Stimulated activated CD4-positive, alpha-beta T cell treated with anti-CD3 and anti-CD28 coated beads, Interleukin-1b, Interleukin-23, amount 100 ng/mL, for 1 hour (primary cell): ENCODE data around the gene PFKL.
"Not testable (repeated sequence)": the region's sequence is repeated elsewhere in the genome, so short reads cannot be mapped to it uniquely, and the experiment has no call there.

Experiments used
- DNase-seq, 2 donors: peaks; one replicate each; pipeline ENCODE4 v3.0.0-alpha.2; 2020; ENCODE audit warnings: low read depth in 2 of 2

PFKL gene

DNA sequence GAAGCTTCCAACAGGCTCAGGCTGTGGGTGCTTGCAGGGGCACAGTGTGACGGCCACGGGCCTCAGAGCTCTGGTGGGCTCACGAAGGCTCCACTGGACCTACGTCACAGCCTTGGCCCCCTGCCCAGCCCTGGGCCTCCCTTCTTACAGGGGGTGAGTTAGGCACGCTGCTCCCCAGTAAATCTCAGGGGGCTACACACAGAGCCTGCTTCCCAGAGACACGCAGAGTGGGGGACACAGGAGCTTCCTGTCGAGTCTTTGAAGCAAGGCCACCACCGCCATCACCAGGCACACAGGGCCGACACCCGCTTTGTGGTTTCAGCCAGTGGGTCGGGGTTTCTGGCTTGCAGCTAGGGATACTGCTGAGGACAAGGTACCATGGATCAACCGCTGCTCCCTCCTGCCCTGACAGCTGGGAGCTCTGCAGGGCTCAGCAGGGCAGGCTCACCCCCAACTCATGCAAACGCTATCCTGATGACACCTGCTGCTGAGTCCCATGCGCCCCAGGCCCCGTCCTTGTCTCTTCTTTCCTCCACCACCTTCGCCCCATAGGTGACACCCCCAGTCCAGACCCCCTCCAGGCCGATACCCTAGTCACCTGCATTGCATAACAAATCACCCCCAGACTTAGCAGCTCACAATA is 44.8 kb downstream of the PFKL start:
- DNase-seq: no peak

DNA sequence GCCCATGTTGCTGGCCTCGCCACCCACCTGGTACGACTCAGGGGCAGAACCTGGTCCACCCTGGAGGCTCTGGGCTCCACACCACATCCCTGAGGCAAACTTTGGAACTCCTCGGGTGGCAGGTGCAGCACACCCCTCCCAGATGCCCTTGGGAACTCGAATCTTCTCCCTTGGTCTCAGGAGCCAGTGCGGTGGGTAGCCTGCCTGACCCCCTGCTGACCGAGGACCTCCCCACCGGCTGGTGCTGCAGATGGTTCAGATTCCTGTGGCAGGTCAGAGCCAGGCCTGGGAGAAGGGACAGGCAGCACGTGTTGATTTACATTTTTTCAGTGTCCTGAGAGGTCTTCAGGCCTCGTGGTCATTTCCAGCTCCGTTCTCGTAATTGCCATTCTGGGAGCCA is 45.6 kb downstream of the PFKL start:
- no peak for DNase-seq

DNA sequence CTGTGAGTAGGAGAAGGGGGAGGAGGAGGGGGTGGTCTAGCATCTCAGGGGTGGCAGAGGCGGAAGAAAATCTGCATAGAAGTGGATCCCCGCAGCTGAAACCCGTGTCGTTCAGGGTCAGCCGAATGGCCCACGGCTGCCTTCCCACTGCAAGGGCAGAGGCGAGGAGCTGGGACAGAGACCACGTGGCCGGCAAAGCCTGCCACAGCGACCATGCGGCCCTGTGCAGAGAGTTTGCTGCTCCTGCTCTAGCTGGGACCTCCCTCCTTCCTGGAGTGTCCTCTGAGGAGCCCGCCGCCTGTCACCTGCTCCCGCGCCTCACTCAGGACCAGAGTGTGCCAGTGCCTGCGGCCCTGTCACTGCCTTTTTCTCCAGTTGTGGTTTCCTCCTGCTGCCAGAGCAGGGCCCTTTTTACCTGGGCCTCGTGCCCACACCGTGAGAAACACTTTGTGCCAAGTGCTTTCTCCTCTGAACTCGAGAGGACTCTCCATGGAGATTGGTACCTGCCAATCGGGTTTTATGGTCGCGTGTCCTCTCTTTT is 48.1 kb downstream of the PFKL start:
- no peak for DNase-seq

DNA sequence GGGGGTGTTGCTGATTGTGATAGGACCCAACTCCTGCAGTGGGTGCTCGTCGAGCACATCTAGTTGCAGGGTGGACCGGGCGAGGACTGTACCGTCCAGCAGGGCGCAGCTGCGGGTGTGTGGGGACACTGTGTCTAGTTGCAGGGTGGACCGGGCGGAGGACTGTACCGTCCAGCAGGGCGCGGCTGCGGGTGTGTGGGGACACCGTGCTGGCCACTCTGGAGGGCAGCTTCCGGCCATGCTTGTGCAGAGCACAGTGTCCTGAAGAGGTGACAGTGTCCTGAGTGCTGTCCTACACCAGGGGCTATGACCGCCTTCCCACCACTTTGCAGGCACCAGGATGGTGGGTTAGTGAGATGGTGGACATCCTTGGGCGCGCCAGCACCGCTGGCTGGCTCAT is 49.0 kb downstream of the PFKL start:
- DNase-seq: no peak

DNA sequence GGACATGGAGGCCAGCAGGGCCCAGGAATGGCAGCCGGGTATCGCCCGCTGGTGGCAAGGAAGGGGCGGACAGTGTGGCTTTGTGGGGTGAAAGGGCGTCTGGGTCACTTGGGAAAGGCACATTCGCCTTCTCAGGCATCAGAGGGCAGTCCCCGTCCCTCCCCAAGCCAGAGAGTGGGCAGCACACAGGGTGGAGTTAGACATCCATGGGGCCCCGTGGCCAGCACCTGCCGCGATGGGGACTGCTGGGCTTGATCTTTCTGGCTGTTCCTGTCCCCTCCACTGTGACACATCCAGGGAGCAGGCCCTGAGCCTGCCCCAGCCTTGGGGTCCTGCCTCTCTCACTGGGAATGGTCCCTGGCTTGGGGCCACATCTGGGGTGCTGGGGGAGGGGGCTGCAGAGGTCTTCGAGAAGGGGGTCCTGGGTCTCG is 49.6 kb downstream of the PFKL start:
- no peak for DNase-seq

DNA sequence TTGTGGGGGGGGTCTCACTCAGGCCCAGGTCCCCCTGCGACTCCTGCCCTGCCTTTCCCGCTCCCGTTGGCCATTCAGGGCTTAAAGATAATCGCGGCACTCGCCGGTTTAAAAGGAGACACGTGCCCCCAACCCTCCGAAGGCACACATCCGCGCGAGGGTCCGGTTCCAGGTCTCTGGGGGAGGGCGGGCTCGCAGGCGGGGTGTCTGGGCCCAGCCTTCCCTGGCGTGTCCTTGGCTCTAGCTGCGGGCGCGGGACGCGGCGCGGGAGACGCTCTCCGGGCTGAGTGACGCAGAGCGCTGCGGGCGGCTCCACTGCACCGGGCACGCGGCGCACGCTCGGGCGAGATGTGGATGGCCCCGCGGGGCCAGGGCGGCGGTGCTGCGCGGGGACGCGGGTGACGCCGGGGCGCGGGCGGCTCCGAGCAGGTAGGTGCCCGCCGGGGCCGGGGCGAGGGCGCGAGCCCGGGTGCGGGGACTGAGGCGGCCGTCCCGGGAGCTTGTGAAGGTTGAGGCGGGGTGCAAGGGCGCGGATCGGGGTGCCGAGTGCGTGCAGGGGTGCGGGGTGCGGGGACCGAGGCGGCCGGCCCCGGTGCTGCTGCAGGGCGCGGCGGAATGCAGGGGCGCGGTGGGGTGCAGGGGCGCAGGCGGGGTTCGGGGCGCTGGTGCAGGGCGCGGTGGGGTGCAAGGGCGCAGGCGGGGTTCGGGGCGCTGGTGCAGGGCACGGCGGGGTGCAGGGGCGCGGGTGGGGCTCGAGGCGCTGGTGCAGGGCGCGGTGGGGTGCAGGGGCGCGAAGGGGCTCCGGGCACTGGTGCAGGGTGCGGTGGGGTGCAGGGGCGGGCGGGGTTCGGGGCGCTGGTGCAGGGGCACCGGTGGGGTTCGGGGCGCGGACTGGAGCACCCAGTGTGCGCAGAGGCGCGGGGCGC is 50.3 kb downstream of the PFKL start:
- DNase-seq: no peak

DNA sequence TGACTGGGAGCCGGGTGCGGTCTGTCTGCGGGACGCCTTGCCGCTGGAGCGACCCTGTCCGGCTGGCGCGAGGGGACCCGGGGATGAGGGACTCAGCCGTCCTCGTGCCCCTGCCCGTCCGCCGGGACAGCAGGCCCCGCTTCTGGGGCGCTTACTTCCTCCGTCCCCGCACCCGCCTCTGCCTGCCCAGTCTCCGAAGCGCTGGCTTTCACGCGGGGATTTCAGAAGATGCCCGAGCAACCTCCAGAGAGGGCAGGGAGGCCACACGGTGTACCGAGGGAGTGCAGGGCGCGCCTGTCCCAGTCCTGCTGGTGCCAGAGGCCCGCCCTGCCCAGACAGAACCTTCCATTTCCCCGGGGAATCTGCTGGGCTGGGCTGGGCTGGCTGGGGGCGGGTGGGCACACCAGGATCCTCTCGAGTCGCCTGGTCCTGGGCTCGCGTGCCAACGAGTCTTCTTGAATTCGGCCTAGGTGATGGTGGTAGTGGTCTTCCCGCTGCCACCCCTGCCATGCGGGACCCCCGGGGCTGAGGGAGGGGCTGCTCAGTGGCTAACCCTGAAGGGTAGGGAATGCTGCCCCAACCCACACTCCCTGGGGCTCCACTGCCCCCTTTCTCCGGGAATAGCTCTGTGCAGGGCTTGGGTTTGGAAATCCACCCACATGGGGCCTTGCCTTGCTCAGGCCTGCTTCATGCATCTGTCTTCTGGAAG is 51.1 kb downstream of the PFKL start:
- DNase-seq: no peak

DNA sequence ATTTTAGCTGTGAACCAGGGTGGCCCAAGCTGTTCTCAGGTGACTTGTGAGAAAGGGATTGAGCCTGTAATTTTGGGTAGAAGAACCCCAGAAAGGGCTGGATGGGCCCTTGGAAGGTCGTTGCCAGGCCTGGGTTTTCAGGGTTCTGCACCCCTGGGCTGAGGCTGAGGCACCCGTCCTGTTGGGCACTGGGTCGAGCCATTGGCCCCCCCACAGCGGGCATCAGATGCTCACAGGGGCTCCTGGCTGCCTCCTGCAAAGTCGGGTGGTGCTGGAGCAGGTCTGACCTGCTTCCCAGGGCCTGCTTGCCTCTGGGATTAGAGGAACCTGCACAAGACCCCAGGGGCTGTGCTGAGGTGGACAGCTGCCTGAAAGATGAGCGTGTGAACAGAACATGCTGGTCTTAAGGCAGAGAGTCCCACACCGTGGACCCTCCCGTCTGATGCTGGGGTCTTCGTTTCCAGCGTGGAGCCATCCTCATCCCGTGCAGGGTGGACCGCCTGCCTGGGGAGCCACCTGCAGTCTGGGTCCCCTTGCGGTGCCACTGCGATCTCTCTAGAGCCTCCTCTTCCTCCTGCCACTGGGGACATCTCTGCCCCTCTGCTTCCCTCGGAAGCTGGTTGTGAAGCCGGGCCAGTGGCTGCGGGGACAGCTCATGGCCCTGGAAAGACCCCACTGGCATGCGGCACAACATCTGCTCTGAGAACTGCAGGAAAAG is 51.8 kb downstream of the PFKL start:
- no peak for DNase-seq

DNA sequence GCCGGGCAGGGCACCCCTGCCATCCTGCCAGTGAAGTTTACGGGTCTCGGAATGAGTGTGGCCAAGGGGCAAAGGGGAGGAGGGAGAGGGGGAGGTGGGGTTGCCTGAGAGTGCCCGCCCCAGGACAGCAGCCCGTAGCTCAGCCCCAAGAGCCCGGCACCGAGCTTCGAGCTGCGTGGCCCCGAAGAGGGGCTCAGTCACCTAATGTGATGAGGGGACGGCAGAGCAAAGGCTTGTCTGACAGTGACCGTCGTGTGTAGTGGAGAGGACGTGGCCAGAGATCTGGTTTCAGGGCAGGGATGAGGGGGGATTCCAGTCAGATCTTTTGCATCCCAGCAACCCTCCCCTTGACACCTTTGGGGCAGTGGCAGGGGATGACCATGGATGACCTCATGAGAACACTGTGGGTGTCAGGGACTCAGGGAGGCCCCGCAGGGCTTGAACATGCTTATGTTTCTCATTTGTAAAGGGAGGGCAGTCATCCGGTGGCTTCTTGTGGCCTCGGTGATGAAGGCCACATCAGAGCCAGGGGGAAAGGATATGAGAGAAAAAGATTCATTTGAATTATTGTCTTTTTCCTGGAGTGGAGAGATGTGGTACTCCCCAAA is 52.5 kb downstream of the PFKL start:
- DNase-seq: no peak

DNA sequence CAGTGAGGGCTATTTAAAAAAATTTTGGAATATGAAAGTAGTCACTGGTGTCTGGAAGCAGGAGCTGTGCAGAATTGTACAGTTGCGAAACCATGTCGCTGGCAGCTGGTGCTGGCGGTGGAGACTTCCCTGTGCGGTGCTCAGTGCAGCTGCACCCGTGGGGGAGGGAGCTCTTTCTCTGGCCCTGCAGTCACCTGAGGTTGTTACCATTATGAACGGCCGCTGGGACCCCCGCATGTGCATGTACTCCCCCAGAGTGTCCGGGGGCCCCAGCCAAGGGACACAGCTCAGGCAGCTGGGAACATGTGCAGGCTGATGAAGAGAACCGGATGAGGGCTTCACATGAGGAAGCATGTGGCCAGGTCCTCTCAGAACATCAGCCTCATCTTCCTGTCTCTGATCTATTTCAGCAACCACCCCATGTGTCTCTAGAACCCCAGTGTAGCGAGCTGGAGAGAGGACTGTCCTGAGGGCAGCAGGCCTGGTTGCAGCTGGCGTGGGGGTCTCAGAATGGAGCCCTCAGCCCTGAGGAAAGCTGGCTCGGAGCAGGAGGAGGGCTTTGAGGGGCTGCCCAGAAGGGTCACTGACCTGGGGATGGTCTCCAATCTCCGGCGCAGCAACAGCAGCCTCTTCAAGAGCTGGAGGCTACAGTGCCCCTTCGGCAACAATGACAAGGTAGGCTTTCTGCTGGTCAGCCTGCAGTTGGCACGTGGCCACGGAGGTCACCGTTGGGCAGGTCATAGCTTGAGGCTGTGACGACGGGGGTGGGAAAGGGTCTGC is 53.5 kb downstream of the PFKL start, which contains the start of gene TRPM2:
TRPM2 (plus strand) TSS at position 431 of the 780 bp plus-strand sequence; CDS start at position 511, 80 bp downstream.
- DNase-seq: no peak

DNA sequence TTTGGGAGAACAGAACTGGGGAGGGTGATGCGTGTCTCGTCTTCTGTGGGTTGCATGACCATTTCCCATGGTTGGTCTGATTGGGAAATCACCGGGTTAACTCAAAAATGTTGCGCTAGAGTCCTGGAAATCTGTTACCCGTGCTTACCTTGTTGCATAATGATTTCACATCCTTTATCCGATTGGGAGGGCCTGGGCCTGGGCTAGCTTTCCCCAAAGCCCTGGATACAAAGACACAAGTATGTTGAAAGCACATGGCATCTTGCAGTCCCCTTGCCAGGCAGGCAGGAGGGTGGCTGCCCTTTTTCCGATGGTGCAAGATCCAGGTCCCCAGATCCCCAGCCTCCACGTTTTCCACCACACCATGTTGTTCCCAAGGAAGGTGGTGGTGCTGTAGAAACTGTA is 54.1 kb downstream of the PFKL start:
- no peak for DNase-seq

DNA sequence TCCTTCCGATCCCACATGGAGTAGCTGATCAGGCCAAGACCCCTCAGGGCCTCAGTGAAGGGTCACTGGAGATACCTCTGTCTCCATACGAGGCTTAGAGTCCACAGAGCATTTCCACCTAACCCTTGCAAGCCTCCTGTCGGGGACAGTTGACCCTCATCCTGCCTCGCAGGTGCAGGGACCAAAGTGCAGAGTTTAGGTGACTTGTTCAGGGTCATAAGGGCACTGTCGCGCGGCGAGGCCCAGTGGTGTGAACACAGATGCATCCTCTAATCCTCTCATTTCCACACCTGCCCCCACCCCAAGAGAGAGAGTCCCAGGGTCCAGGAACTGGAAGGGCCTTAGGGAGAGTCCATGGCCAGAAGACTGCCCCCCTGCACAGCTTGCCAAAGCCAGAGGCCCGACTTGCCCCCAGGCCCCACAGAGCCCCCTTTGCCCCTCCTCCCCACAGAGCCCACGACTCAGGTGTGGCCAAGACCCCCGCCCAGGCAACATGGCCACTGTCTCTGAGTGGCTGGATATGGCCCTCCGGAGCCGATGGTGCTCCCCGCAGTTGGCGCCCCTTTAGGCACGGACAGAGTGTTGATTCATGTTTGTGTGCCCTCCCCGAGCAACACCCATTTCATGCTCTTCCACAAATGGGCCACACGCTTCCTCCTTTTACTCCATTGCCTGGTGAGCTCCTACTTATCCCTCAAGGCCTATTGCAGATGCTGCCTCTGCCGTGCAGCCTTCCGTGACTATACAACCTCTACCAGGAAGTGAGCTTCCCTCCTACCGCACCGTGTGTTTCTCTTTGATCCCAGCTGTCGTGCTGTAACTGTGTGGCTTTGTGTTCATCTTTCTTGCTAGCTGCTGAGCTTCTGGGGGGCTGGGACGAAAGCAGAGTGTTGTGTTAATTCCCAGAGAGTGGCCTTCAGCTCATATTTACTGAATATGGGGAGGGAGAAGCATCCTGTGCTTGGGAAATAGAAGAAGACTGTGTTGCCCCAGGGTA is 55.2 kb downstream of the PFKL start:
- no peak for DNase-seq

DNA sequence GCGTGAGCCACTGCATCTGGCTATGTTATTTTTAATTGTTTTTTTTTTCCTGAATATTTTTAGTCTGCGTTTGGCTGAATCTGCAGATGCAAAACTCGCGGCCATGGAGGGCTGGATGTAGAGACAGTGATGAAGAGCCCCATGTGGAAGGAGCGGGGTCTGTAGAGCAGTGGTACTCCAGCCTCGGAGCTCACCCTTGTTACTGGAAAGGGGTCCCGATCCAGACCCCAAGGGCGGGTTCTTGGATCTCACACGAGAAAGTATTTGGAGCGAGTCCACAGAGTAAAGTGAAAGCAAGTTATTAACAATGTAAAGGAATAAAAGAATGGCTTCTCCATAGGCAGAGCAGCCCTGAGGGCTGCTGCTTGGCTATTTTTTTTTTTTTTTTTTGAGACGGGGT is 56.3 kb downstream of the PFKL start:
- no peak for DNase-seq

DNA sequence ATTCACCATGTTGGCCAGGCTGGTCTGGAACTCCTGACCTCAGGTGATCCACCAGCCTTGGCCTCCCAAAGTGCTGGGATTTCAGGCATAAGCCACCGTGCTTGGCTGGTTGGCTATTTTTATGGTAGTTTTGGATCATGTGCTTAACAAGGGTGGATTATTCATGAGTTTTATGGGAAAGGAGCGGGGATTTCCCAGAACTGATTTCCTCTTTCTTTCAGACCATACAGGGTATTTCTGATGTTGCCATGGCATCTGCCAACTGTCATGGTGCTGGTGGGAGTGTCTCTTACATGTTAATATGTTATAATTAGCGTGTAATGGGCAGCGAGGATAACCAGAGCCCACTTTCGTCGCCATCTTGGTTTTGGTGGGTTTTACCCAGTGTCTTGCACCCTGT is 56.8 kb downstream of the PFKL start:
- DNase-seq: no peak

DNA sequence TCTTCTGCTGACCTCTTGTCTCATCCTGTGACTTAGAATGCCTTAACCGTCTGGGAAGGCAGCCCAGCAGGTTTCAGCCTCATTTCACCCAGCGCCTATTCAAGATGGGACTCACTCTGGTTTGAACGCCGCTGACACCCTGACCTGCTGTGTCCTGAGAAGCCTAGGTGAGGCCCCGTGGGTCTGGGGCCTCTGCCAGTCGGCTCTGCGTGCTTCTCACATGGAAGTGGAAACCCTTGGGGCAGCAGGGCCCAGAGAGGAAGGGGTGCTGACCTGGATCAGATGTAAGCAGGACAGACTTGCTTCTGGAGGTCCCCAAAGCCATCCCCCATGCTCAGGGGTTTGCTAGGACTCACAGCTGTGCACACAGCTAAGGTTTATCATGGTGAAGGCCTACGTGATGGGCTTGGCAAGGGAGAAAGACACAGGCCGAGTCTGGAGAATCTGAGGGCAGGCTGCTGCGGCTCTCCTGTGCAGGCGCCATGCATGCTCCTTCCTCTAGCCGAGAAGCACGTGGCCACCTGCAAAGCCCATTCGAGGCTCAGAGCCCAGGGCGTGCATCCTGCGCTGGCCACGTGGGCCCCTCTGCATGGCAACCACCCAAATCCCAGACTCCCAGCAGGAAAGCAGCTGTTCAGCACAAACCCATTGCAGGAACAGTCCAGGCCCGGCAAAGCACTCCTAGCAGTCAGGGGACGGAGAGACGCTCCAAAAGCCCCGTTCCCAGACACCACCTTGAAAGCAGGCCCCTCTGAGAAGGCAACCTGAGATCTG is 57.4 kb downstream of the PFKL start:
- no peak for DNase-seq

DNA sequence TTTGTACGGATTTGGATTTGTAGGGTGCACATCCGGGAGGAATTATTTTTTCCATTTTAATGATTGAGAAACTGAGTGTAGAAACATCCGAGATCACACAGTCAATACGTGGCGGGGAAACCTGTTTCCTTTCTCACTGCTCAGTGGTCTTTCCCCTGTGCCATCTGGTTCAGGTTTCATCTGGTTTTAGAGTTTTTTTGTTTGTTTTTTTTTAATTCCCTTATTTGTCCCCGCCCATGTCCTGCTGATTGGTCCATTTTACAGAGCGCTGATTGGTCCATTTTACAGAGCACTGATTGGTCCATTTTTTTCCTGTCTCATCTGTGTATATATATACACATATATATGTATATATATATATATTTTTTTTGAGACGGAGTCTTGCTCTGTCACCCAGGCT is 59.5 kb downstream of the PFKL start:
- DNase-seq: no peak

DNA sequence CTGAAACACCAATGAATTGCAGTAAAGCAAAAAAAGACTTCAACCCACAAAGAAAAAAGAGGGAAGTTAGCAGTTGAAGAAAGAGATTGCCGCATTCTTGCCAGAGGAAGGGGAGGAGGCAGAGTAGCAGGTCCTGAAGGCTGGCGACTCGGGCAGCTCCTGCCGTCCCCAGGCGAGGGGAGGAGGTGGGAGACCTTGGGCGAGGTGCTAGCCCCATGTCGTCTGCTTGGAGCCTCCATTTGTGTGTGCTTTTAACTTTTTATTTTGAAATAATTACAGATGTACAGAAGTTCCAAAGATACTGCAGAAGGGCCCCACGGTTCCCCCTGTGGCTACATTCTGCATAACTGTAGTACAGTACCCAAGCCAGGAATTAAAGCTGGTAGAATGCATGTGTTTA is 60.3 kb downstream of the PFKL start:
- DNase-seq: no peak

DNA sequence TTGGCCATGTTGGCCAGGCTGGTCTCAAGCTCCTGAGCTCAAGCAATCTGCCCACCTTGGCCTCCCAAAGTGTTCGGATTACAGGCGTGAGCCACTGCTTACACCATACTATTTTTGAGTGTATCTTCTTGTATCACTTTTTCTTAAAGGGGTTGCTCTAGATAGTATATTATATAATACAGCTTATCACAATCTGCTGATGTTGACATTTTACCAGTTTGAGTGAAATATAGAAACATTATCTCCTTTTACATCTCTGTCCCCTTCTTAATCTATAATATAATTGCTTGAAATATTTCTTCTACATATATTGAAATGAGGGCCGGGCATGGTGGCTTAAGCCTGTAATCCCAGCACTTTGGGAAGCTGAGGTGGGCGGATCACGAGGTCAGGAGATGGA is 62.0 kb downstream of the PFKL start:
- DNase-seq: not testable (repeated sequence)
